NCI-H526 (cell line): ENCODE results near the gene RAI14.
"Not testable (repeated sequence)": the region's sequence is repeated elsewhere in the genome, so short reads cannot be mapped to it uniquely, and the experiment has no call there.

Source experiments
- DNase-seq, 2 experiments: peaks; one replicate each; lab custom pipeline; 2025; lab: John Stamatoyannopoulos, UW

The RAI14 gene

GRCh38 chr5:34731435-34732232 is 75.5 kb downstream of the RAI14 start:
- peak in 1 of 2 experiments; percentile 13 for DNase-seq

- no peak for DNase-seq
Measured at GRCh38 chr5:34734326-34734725, 78.2 kb downstream of the RAI14 start.

GRCh38 chr5:34735491-34736426 is 79.6 kb downstream of the RAI14 start:
- DNase-seq = no peak

GRCh38 chr5:34736445-34737115 is 80.5 kb downstream of the RAI14 start:
- DNase-seq = no peak

GRCh38 chr5:34737731-34738130 is 81.6 kb downstream of the RAI14 start:
- no peak for DNase-seq

GRCh38 chr5:34738381-34738780 is 82.3 kb downstream of the RAI14 start:
- DNase-seq = no peak

GRCh38 chr5:34740389-34740806 is 84.3 kb downstream of the RAI14 start:
- no peak for DNase-seq

- no peak for DNase-seq
Measured at GRCh38 chr5:34742061-34742460, 85.9 kb downstream of the RAI14 start.

- no peak for DNase-seq
Measured at GRCh38 chr5:34743878-34744277, 87.8 kb downstream of the RAI14 start.

GRCh38 chr5:34748431-34748830 is 92.3 kb downstream of the RAI14 start:
- no peak for DNase-seq

GRCh38 chr5:34749431-34749873 is 93.3 kb downstream of the RAI14 start:
- DNase-seq = no peak

- no peak for DNase-seq
Measured at GRCh38 chr5:34750206-34750605, 94.1 kb downstream of the RAI14 start.

- DNase-seq = no peak
Measured at GRCh38 chr5:34751807-34752736, 95.9 kb downstream of the RAI14 start.

- DNase-seq = not testable (repeated sequence)
Measured at GRCh38 chr5:34753236-34753635, 97.1 kb downstream of the RAI14 start.

GRCh38 chr5:34755926-34756325 is 99.8 kb downstream of the RAI14 start:
- no peak for DNase-seq

- no peak for DNase-seq
Measured at GRCh38 chr5:34756781-34757624, 100.9 kb downstream of the RAI14 start.

- DNase-seq = no peak
Measured at GRCh38 chr5:34758514-34758913, 102.4 kb downstream of the RAI14 start.

GRCh38 chr5:34759213-34759612 is 103.1 kb downstream of the RAI14 start:
- DNase-seq = not testable (repeated sequence)

GRCh38 chr5:34765662-34766061 is 109.5 kb downstream of the RAI14 start:
- no peak for DNase-seq

- DNase-seq = no peak
Measured at GRCh38 chr5:34767180-34767579, 111.1 kb downstream of the RAI14 start.
